GM12878 (cell line): ENCODE data around the gene SCLY.

Source experiments
- ATF7 ChIP-seq: fragments of 450-650 bp; IDR thresholded peaks from 2 replicates; pipeline ENCODE4 v1.6.1; 2016; ENCODE audit warnings: low read depth, mild to moderate bottlenecking
- CHD2 ChIP-seq: IDR thresholded peaks from 2 replicates; pipeline ENCODE4 v1.6.1; 2011; ENCODE audit warnings: low read depth, low read length, improper control_type of control experiment, borderline replicate concordance
- CTCF ChIP-seq, 3 experiments: IDR thresholded peaks in 2 of 3; conservative IDR thresholded peaks in 1 of 3; 2 replicates each; pipeline ENCODE4 v1.5.1; 2011; ENCODE audit warnings: low read depth in 3 of 3, low read length in 3 of 3, mild to moderate bottlenecking in 3 of 3, control low read depth in 2 of 3, moderate library complexity in 2 of 3, inconsistent platforms in 1 of 3, mixed read lengths in 1 of 3; ENCODE audit not compliant: control insufficient read depth in 2 of 3, insufficient read depth in 1 of 3; ENCODE audit errors: extremely low read depth in 1 of 3
- IRF5 ChIP-seq: fragments of 450-650 bp; IDR thresholded peaks from 2 replicates; pipeline ENCODE4 v1.6.1; 2017; ENCODE audit warnings: borderline replicate concordance
- NRF1 ChIP-seq: conservative IDR thresholded peaks from 2 replicates; pipeline ENCODE4 v1.6.1; 2011; ENCODE audit warnings: mild to moderate bottlenecking, low read depth, low read length, improper control_type of control experiment
- POLR2A ChIP-seq: IDR thresholded peaks from 2 replicates; pipeline ENCODE4 v1.6.1; 2011; ENCODE audit warnings: low read depth, mild to moderate bottlenecking, low read length
- RAD21 ChIP-seq: IDR thresholded peaks from 2 replicates; pipeline ENCODE4 v1.6.1; 2011; ENCODE audit warnings: mild to moderate bottlenecking, low read depth, low read length, moderate library complexity; ENCODE audit not compliant: insufficient read depth
- RCOR1 ChIP-seq: conservative IDR thresholded peaks from 2 replicates; pipeline ENCODE4 v1.6.1; 2012; ENCODE audit warnings: low read depth, low read length, improper control_type of control experiment
- SP1 ChIP-seq: IDR thresholded peaks from one replicate; pipeline ENCODE4 v1.6.1; 2011; ENCODE audit warnings: low read depth, low read length
- ZNF274 ChIP-seq: IDR thresholded peaks from one replicate; pipeline ENCODE4 v1.8.0; 2011; ENCODE audit not compliant: insufficient read length, insufficient read depth

GRCh38 chr2:238141541-238142318 is 80.9 kb downstream of the SCLY start:
- TF ChIP-seq RAD21 (no peak), SP1 (no peak), CHD2 (no peak), POLR2A (no peak), CTCF (IDR thresholded peaks at IDR 0.05 in 2 of 3, conservative IDR thresholded peaks at IDR 0.05 in 1 of 3; ENCODE audit: control insufficient read depth in 2 of 3, extremely low read depth in 1 of 3, insufficient read depth in 1 of 3, low read depth in 3 of 3, low read length in 3 of 3) (no peak), NRF1 (no peak), IRF5 (no peak), ATF7 (no peak), RCOR1 (no peak), ZNF274 (no peak)
